Stomach (tissue), 9 donors: ENCODE data around the gene HTR7. TPM values are rescaled to one million over a fixed set of nuclear protein-coding genes. Genes with fewer than 3 reads are reported as not detected.

Experiments used
- DNase-seq, 2 donors: peaks; one replicate each; pipeline versions ENCODE4 v3.0.0 to v3.0.0-alpha.2; 2013 to 2019
- H3K27ac ChIP-seq, 5 donors: fragments of 200-600 bp in 4 of 5; sonication (generic) in 4 of 5; one replicate each; pipeline ENCODE4 v1.5.1; 2013 to 2019; ENCODE audit warnings: mild to moderate bottlenecking in 1 of 5, moderate library complexity in 1 of 5
- H3K27me3 ChIP-seq, 3 donors: fragments of 200-600 bp; sonication (generic); one replicate each; pipeline ENCODE4 v1.5.1; 2017 to 2019; ENCODE audit warnings: mixed run types in 1 of 3
- H3K36me3 ChIP-seq, 4 donors: fragments of 200-600 bp; sonication (generic); 1 replicate in 3 of 4; 2 replicates in 1 of 4; pipeline ENCODE4 v1.5.1; 2016 to 2019
- H3K4me1 ChIP-seq, 4 donors: fragments of 200-600 bp; sonication (generic); one replicate each; pipeline ENCODE4 v1.5.1; 2016 to 2019
- H3K4me3 ChIP-seq, 4 donors: fragments of 200-600 bp; sonication (generic) in 3 of 4; one replicate each; pipeline ENCODE4 v1.5.1; 2016 to 2019; ENCODE audit warnings: mild to moderate bottlenecking in 1 of 4
- H3K9me3 ChIP-seq, 4 donors: fragments of 200-600 bp; sonication (generic); one replicate each; pipeline ENCODE4 v1.5.1; 2016 to 2019
- EP300 ChIP-seq: sonication (generic); formaldehyde crosslinking; IDR thresholded peaks from one replicate; pipeline ENCODE4 v1.6.1; 2017; ENCODE audit warnings: antibody characterized with exemption
- POLR2A ChIP-seq, 4 donors: fragments of 450-650 bp; IDR thresholded peaks; one replicate each; pipeline ENCODE4 v1.6.1; 2016; ENCODE audit warnings: antibody characterized with exemption in 4 of 4, control low read depth in 2 of 4, mild to moderate bottlenecking in 1 of 4, moderate library complexity in 1 of 4
- POLR2AphosphoS5 ChIP-seq, 3 donors: sonication (generic); formaldehyde crosslinking; IDR thresholded peaks; one replicate each; pipeline ENCODE4 v1.6.1; 2016; ENCODE audit warnings: antibody characterized with exemption in 3 of 3
- WGBS, 5 donors: extraction: QIAGEN DNeasy Blood & Tissue Kit in 3 of 5; methylation state at CpG; one replicate each; pipeline versions ENCODE4 v1.1.5 to v1.1.7; 2013 to 2018; 5-methylcytosine and 5-hydroxymethylcytosine counted together
- intact Hi-C: fragments of 100-400 bp; cut with DNase I; formaldehyde crosslinking; loops from one replicate; pipeline ENCODE4 v1.15.1; 2023; ENCODE audit warnings: low total_unique reads
- polyA plus RNA-seq, 3 donors: library from polyadenylated mRNA; stranded (reverse); fragments of 200-250 nt; gene quantifications; one replicate each; pipeline ENCODE4 v1.2.3, GENCODE V29; 2013
- total RNA-seq, 5 donors: library from RNA; depleted of rRNA; stranded (reverse); fragments of >200 nt; gene quantifications; one replicate each; pipeline versions ENCODE4 v1.1.0 to v1.2.3, GENCODE V29; 2014 to 2016
- TF ChIP-seq, protein P1 (sequence below), 7 experiments: fragments of 450-650 bp in 4 of 7; fragments of 200-600 bp in 3 of 7; sonication (generic) in 3 of 7; IDR thresholded peaks; one replicate each; pipeline ENCODE4 v1.5.1; 2016 to 2019; ENCODE audit warnings: antibody characterized with exemption in 7 of 7, control low read depth in 2 of 7, mild to moderate bottlenecking in 1 of 7
- donor health status: healthy with polysubstance abuse.
- donor health status: Bipolar disorder and iron deficiency.
- donor health status: healthy.

HTR7 gene
- total and polyA plus RNA-seq, 8 donors = 0.28 to 7.1 (median 1.8) TPM; not detected in 2

DNA sequence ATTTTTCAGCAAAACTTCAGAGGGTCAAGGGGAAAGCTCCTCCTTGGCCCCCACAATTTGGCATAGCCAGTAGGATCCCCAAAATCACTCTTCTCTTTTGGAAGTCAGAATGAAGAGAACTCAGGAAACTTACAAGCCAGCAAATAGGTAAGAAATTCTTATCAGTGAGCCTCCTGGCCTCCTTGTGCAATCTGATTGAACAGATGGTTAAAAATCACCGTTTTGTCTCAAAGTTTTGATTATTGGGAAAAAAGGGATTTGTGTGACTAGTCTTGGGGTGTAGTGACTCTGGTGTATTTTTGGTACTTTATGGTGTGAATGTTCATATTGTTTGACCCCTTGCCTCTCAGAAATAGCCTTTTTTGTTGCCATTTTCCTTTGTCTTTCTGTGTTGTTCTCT, 56.2 kb downstream of the HTR7 start:
- no peak for DNase-seq
- TF ChIP-seq EP300 = no peak
- TF ChIP-seq, protein P1, sequence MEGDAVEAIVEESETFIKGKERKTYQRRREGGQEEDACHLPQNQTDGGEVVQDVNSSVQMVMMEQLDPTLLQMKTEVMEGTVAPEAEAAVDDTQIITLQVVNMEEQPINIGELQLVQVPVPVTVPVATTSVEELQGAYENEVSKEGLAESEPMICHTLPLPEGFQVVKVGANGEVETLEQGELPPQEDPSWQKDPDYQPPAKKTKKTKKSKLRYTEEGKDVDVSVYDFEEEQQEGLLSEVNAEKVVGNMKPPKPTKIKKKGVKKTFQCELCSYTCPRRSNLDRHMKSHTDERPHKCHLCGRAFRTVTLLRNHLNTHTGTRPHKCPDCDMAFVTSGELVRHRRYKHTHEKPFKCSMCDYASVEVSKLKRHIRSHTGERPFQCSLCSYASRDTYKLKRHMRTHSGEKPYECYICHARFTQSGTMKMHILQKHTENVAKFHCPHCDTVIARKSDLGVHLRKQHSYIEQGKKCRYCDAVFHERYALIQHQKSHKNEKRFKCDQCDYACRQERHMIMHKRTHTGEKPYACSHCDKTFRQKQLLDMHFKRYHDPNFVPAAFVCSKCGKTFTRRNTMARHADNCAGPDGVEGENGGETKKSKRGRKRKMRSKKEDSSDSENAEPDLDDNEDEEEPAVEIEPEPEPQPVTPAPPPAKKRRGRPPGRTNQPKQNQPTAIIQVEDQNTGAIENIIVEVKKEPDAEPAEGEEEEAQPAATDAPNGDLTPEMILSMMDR (IDR thresholded peaks at IDR 0.05) = no peak
- no peak for TF ChIP-seq POLR2AphosphoS5 (IDR thresholded peaks at IDR 0.05)
- TF ChIP-seq POLR2A (IDR thresholded peaks at IDR 0.05) = no peak
- H3K36me3 ChIP-seq = no peaks in the 10 kb centered on the region
- H3K4me1 ChIP-seq = no peaks in the 10 kb centered on the region
- WGBS, 5 donors = 54 to 68% (median 63%) methylated on average over 1 of the region's 1 CpG
- H3K4me3 ChIP-seq = no peak overlapping the region
- intact Hi-C loops = no loop called here
- no peak overlapping the region for H3K27ac ChIP-seq
- H3K9me3 ChIP-seq = peaks cover 0 to 18% (median 5%) of the 10 kb centered on the region in 4 donors
- no peaks in the 10 kb centered on the region for H3K27me3 ChIP-seq

DNA sequence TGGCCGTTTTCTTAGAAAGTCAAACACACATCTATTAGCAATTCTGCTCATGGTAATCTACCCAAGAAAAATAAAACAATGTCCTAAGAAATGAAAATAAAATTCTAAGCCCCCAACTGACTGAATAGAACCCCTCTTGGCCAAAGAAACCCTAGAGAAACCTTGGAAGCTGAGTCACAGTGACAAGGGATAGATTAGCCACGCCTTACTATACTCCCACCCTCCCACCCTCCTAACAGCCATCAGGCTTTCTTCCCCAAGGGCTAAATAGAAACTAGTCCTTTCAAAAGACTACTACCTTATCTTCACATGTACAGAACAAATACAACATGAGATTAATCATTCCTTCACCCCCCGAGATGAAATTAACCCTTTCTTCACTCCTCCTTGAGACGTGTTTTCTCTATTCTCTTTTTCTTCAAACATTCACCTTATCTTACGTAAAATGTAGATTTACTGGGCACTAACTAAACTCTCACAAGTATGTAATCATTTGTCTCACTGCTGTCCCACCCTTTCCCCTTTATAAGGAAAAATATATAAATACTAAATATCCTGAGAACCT, 57.5 kb downstream of the HTR7 start:
- WGBS, 5 donors = 27 to 54% (median 44%) methylated on average over 5 of the region's 5 CpGs
- H3K36me3 ChIP-seq = no peaks in the 10 kb centered on the region
- H3K9me3 ChIP-seq = peaks cover 0 to 18% (median 5%) of the 10 kb centered on the region in 4 donors
- intact Hi-C loops = no loop called here
- H3K27me3 ChIP-seq = no peaks in the 10 kb centered on the region
- H3K27ac ChIP-seq = no peak overlapping the region
- DNase-seq = no peak
- TF ChIP-seq EP300 (no peak), POLR2A (IDR thresholded peaks at IDR 0.05) (no peak), POLR2AphosphoS5 (IDR thresholded peaks at IDR 0.05) (no peak)
- TF ChIP-seq, protein P1 (IDR thresholded peaks at IDR 0.05) = no peak
- no peaks in the 10 kb centered on the region for H3K4me1 ChIP-seq
- H3K4me3 ChIP-seq = no peak overlapping the region

DNA sequence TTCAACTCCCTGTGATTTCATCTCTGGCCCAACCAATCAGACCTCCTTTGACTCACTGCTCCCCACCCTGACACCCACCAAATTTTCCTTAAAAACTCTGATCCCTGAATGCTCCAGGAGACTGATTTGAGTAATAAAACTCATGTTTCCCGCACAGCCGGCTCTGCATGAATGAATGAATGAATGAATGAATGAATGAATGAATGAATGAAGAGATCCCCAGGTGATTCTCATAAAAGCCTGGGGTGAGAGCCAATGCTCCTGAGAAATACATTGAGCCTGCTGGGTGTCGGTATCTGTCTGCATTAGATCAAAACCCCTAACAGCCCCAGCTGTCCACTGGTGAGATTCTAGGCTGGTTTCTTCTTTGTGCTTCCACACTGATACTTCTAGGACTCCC, 58.7 kb downstream of the HTR7 start:
- no peak overlapping the region for H3K27ac ChIP-seq
- no peaks in the 10 kb centered on the region for H3K36me3 ChIP-seq
- H3K27me3 ChIP-seq = no peaks in the 10 kb centered on the region
- DNase-seq = no peak
- intact Hi-C loops = no loop called here
- 87 to 97% (median 97%) methylated on average over 3 of the region's 3 CpGs for WGBS, 5 donors
- no peak overlapping the region for H3K4me3 ChIP-seq
- no peaks in the 10 kb centered on the region for H3K4me1 ChIP-seq
- TF ChIP-seq POLR2A (IDR thresholded peaks at IDR 0.05) (no peak), EP300 (no peak)
- TF ChIP-seq, protein P1 (IDR thresholded peaks at IDR 0.05) = no peak
- H3K9me3 ChIP-seq = peaks cover 0 to 15% (median 4%) of the 10 kb centered on the region in 4 donors

DNA sequence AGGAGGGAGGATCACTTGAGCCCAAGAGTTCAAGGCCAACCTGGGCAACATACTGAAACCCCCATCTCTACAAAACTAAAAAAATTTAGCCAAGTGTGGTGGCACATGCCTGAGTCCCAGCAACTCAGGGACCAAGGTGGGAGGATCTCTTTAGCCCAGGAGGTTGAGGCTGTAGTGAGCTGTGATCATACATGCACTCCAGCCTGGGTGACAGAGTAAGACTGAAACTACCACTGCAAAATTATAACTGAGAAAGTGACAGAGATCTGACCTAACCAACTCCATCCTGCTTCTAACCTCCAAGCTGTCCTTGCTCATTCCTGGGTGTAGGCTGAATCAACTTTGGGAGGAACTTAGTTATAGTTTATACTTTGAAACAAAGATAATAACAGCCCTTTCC, 59.4 kb downstream of the HTR7 start:
- no peaks in the 10 kb centered on the region for H3K36me3 ChIP-seq
- peaks cover 0 to 11% (median 3%) of the 10 kb centered on the region in 4 donors for H3K9me3 ChIP-seq
- no peak overlapping the region for H3K4me3 ChIP-seq
- H3K27me3 ChIP-seq = no peaks in the 10 kb centered on the region
- no peaks in the 10 kb centered on the region for H3K4me1 ChIP-seq
- intact Hi-C loops = no loop called here
- no peak overlapping the region for H3K27ac ChIP-seq
- TF ChIP-seq POLR2AphosphoS5 (IDR thresholded peaks at IDR 0.05) (no peak), EP300 (no peak), POLR2A (IDR thresholded peaks at IDR 0.05) (no peak)
- TF ChIP-seq, protein P1 (IDR thresholded peaks at IDR 0.05) = no peak
- no peak for DNase-seq
